Measurements from ENCODE around the gene UBE2E3.
A peak's percentile ranks its signal among the peaks of the same experiment; 100 is the strongest.

UBE2E3 gene

GRCh38 chr2:180979749-180980105 is 678 bp upstream of the UBE2E3 start:
- DNase-seq = peak in 1 of 3 donors; percentile 0

GRCh38 chr2:180980943-180981911 is 822 bp downstream of the UBE2E3 start:
- peak; percentile 56 to 78 (median 58) for DNase-seq

DNA sequence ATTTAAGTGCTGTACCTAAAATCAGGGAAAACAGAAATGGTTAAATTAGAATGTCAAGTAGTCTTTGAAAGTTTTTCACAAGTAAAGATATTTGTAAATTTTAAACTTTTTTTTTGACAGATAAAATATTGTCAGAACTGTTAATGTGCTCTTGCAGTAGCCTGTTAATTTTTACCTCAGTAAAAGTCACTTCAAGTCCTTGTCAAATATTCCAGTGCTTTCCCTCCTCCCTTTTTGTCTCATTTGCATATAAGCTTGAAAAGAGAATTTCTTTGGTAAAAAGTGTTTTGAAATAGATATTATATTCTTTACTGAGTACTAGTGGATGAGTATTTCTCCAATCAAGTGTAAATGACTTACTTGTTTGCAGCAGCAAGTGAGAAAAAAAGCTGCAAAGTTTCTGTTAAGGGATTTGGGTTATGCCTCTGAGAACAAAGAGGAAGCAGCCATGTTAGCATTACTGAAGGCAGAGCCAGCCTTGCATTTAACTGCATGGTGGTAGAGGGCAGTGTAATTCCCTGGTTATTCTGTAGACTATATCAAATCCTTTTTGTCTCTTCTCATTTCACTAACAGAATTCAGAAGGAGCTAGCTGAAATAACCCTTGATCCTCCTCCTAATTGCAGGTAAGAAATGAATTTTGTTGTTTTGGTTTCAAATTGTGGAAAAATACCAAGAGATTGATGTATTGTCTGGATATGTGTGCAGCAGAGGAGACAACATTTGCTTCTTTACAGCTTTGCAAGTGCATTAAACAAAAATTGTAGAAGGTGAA is 3.2 kb downstream of the UBE2E3 start:
- DNase-seq = peak; percentile 56 to 65 (median 65)

DNA sequence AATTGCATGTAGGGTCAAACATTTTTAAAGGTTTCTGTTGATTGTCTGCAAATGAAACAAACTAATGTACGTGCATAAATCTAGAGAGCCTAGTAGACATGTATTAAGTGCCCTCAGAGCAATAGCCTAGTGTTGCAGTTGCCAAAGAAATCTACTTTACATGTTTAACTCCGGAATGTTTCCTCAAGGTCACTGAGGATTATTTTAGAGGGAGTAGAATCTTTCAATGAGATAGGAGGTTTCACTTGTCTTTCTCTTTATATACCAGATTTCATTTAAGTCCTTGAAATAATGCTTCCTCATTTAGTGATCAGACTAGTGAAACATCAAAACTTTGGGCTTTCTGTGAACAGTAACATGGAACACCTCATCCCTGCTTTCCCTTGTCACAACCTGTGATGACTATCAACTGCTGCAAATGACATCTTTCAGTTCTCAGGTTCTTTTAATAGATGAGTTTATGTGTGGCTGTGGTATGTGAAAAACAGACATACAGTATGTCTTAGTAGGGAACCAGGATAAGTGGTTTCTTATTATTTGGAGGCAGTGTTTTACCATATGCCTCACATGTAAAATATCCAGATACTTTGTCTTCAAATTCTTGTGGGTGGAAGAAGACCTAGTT is 5.5 kb downstream of the UBE2E3 start:
- DNase-seq = peak in 1 of 3 donors; percentile 20

- no peak for DNase-seq
Observed at GRCh38 chr2:180987146-180987545, 6.7 kb downstream of the UBE2E3 start.

- DNase-seq = no peak
Observed at GRCh38 chr2:180990337-180990736, 9.9 kb downstream of the UBE2E3 start.

DNA sequence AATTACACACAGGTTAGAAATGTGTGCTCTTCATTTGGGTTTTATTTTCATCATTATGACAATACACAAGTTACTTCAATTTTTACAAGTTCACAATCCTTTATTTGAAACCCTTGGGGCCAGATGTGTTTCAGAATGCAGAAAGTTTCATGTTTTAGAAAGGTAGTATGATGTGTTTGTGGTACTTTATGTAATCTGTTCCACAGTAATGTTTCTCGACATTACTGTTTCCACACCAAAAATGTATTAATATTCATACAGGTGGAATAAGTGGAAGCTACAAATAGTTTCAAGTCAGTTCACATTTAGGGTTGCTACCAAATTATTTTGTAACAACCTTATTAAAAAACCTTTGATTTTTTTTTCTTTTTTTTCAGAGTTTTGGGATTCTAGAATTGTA is 10.4 kb downstream of the UBE2E3 start:
- DNase-seq = no peak

- no peak for DNase-seq
Observed at GRCh38 chr2:180991361-180991760, 11.0 kb downstream of the UBE2E3 start.

DNA sequence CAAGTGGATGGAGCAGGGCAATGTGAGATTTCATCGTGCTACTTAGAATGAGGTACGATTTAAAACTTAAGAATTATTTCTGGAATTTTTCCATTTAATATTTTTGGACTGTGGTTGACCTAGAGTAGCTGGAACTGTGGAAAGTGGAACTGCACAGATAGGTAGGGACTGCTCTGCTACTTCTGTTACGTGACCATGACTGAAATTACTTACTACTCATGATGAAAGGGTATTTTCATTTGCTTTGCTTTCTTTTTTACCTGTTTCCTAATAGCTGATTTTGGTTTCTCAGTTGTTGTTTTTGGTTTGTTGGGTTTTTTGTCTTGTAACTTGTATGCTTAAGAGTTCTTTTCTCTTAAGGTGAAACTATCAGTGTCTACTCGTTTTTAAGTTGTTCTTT is 11.4 kb downstream of the UBE2E3 start:
- no peak for DNase-seq

GRCh38 chr2:180992994-180993393 is 12.6 kb downstream of the UBE2E3 start:
- no peak for DNase-seq

- DNase-seq = no peak
Observed at GRCh38 chr2:180999274-180999964, 19.0 kb downstream of the UBE2E3 start.

- no peak for DNase-seq
Observed at GRCh38 chr2:181004647-181005325, 24.4 kb downstream of the UBE2E3 start.

- no peak for DNase-seq
Observed at GRCh38 chr2:181005326-181005655, 24.9 kb downstream of the UBE2E3 start.

DNA sequence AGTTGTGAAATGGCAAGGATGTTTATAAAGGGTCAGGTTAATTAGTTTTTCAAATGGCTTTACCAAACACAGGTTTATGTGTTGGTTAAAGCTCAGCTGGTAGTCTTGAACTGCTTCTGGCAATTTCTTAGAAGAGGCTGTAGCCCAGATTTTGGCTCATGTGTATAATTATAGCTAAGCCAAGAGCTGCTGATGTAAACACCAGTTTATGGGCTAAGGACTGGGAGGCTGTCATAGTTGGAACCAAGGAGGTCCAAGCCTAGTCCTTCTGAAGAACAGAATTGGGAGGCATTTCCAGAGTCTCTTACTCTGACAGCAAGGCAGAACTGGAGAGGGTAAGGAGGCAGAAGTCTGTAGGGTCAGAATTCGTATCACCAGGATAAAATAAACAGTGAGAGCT is 25.4 kb downstream of the UBE2E3 start:
- DNase-seq = no peak

- no peak for DNase-seq
Observed at GRCh38 chr2:181007086-181007837, 26.9 kb downstream of the UBE2E3 start.

- no peak for DNase-seq
Observed at GRCh38 chr2:181008407-181008806, 28.0 kb downstream of the UBE2E3 start.

GRCh38 chr2:181021199-181021789 is 40.9 kb downstream of the UBE2E3 start:
- DNase-seq = no peak

DNA sequence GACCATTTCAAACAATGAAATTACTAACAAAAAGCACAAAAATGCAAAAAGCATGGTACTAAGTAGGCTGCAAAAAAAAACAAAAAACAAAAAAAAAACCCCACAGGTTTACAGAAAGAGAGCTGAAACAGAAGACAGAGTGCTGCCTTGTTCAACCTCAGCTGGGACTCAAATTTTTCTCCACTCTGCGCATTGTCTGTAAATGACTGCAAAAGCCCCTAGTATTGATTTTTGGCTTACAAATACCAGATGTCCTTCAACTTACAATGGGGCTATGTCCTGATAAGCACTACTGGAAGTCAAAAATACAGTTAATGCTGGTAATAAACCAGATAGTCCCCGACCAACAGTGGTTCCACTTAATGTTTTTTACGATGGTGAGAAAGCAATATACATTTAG is 42.2 kb downstream of the UBE2E3 start:
- no peak for DNase-seq

GRCh38 chr2:181025004-181025403 is 44.6 kb downstream of the UBE2E3 start:
- DNase-seq = no peak

GRCh38 chr2:181036445-181036844 is 56.0 kb downstream of the UBE2E3 start:
- no peak for DNase-seq
